Esophagus squamous epithelium (tissue), 5 donors: ENCODE data around the gene RSPO1. TPM values are rescaled to one million over a fixed set of nuclear protein-coding genes. Genes with fewer than 3 reads are reported as not detected.

Source experiments
- DNase-seq: peaks from one replicate; lab custom pipeline; 2025; lab: John Stamatoyannopoulos, UW
- H3K27ac ChIP-seq, 4 donors: fragments of 200-600 bp; sonication (generic); one replicate each; pipeline ENCODE4 v1.5.1; 2016 to 2019; ENCODE audit warnings: mild to moderate bottlenecking in 1 of 4
- H3K27me3 ChIP-seq, 4 donors: fragments of 200-600 bp; sonication (generic); 1 replicate in 3 of 4; 2 replicates in 1 of 4; pipeline versions ENCODE4 v1.5.1 to v1.6.0; 2017 to 2021; ENCODE audit warnings: antibody characterized with exemption in 1 of 4
- H3K36me3 ChIP-seq, 3 donors: fragments of 200-600 bp; sonication (generic); one replicate each; pipeline ENCODE4 v1.5.1; 2016 to 2019
- H3K4me1 ChIP-seq, 3 donors: fragments of 200-600 bp; sonication (generic); one replicate each; pipeline ENCODE4 v1.5.1; 2017 to 2019
- H3K4me3 ChIP-seq, 4 donors: fragments of 200-600 bp; sonication (generic); 1 replicate in 3 of 4; 2 replicates in 1 of 4; pipeline ENCODE4 v1.5.1; 2016 to 2019; ENCODE audit warnings: mild to moderate bottlenecking in 2 of 4, moderate library complexity in 1 of 4
- H3K9me3 ChIP-seq, 3 donors: fragments of 200-600 bp; sonication (generic); one replicate each; pipeline ENCODE4 v1.5.1; 2016 to 2019
- CTCF ChIP-seq, 6 experiments: fragments of 450-650 bp in 4 of 6; fragments of 200-600 bp in 2 of 6; sonication (generic) in 2 of 6; IDR thresholded peaks; one replicate each; pipeline ENCODE4 v1.5.1; 2016 to 2019; ENCODE audit warnings: antibody characterized with exemption in 6 of 6, mild to moderate bottlenecking in 4 of 6, moderate library complexity in 4 of 6
- POLR2A ChIP-seq, 4 donors: fragments of 450-650 bp; IDR thresholded peaks; one replicate each; pipeline ENCODE4 v1.6.1; 2017; ENCODE audit warnings: antibody characterized with exemption in 4 of 4, mild to moderate bottlenecking in 4 of 4, moderate library complexity in 3 of 4
- WGBS, 2 donors: methylation state at CpG; one replicate each; pipeline ENCODE4 v1.1.5; 2018; 5-methylcytosine and 5-hydroxymethylcytosine counted together
- intact Hi-C: fragments of 100-400 bp; cut with DNase I; formaldehyde crosslinking; loops from one replicate; pipeline ENCODE4 v1.15.0; 2022
- total RNA-seq, 4 donors: library from RNA; depleted of rRNA; stranded (reverse); fragments of >200 nt; gene quantifications; one replicate each; pipeline ENCODE4 v1.1.0, GENCODE V29; 2016
- donor health status: DM: yes; HTN: yes; CAD: no.

The RSPO1 gene
- total RNA-seq, 4 donors from 2014 or later = 0.49 to 6.1 (median 2.4) TPM

DNA sequence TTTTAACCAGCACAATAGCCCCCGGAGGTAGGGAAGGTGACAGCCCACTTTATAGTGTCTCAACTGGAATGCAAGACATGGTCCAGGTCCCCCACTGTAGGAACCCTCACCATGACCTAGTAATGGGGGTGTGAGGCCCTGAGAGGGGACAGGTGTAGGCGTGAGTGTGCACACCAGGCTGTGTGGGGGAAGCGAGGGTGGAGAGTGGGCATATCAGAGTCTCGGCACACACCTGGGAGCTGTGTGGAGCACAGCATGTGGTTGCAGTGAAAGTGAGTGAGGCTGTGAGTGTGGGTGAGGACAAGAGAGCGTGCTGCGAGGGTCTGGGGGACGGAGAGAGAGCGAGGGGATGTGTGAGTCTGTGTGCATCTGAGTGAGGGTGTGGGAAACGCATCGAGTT is 17.1 kb upstream of the RSPO1 start:
- H3K27me3 ChIP-seq = peaks cover 0 to 15% (median 0%) of the 10 kb centered on the region in 4 donors
- WGBS, 2 donors = 59 to 75% methylated on average over 9 to 10 of the region's 10 CpGs
- TF ChIP-seq CTCF (IDR thresholded peaks at IDR 0.05) (no peak), POLR2A (IDR thresholded peaks at IDR 0.05) (no peak)
- H3K27ac ChIP-seq = no peak overlapping the region
- no peaks in the 10 kb centered on the region for H3K36me3 ChIP-seq
- intact Hi-C loops = no loop called here
- no peak overlapping the region for H3K4me3 ChIP-seq
- H3K9me3 ChIP-seq = no peaks in the 10 kb centered on the region
- no peaks in the 10 kb centered on the region for H3K4me1 ChIP-seq
- no peak for DNase-seq

DNA sequence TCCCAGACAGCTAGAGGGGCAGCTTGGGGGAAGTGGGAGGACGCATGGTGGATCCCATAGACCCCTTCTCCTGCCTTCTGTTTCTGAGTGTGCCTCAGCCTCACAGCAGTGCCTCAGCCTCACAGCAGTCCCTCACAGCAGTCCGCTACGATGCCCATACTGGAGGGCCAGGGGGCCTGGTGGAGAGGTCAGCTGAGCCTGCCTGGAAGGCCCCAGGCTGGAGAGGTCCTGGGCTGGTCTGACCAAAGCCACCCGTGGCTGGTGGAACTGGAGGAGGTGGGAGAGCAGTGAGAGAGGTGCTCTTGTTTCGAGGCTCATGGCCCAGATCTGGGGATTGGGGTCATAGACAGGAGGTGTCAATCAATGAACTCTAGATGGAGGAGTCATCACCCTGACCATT is 16.0 kb upstream of the RSPO1 start:
- 86 to 100% methylated on average over 1 of the region's 5 CpGs for WGBS, 2 donors
- no peak for DNase-seq

GRCh38 chr1:37650173-37650572 is 15.5 kb upstream of the RSPO1 start:
- no peaks in the 10 kb centered on the region for H3K36me3 ChIP-seq
- no peak for TF ChIP-seq POLR2A (IDR thresholded peaks at IDR 0.05)
- DNase-seq = no peak
- no peak overlapping the region for H3K4me3 ChIP-seq
- no peaks in the 10 kb centered on the region for H3K9me3 ChIP-seq
- H3K27me3 ChIP-seq = peaks cover 0 to 24% (median 0%) of the 10 kb centered on the region in 4 donors
- H3K27ac ChIP-seq = no peak overlapping the region
- intact Hi-C loops = no loop called here
- 17 to 80% methylated on average over 1 of the region's 5 CpGs for WGBS, 2 donors
- H3K4me1 ChIP-seq = no peaks in the 10 kb centered on the region

More for the DNA sequence above, 16.0 kb upstream of the RSPO1 start:
- no peak overlapping the region for H3K4me3 ChIP-seq
- H3K27me3 ChIP-seq = peaks cover 0 to 19% (median 0%) of the 10 kb centered on the region in 4 donors
- H3K9me3 ChIP-seq = no peaks in the 10 kb centered on the region
- H3K4me1 ChIP-seq = no peaks in the 10 kb centered on the region
- H3K27ac ChIP-seq = no peak overlapping the region
- TF ChIP-seq CTCF (IDR thresholded peaks at IDR 0.05) (no peak), POLR2A (IDR thresholded peaks at IDR 0.05) (no peak)
- no peaks in the 10 kb centered on the region for H3K36me3 ChIP-seq
- intact Hi-C loops = no loop called here

DNA sequence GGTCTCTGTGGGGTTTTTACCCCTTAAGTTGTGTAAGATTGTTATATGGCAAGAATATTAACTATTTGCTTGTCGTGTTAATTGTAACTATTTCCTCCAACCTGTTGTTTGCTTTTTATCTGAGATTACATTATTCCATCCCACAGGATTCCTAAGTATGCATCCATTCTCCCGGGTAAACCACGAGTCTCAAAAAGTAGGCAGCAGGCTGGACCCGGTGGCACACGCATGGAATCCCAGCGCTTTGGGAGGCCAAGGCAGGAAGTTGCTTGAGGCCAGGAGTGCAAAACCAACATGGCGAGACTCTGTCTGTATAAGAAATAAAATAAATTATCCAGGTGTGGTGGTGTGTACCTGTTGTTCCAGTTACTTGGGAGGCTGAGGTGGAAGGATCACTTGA is 12.6 kb upstream of the RSPO1 start:
- no peak for TF ChIP-seq POLR2A (IDR thresholded peaks at IDR 0.05)
- TF ChIP-seq CTCF (IDR thresholded peaks at IDR 0.05) = no peak
- no peak for DNase-seq
- H3K27me3 ChIP-seq = peaks cover 0 to 41% (median 0%) of the 10 kb centered on the region in 4 donors
- H3K4me3 ChIP-seq = no peak overlapping the region
- intact Hi-C loops = no loop called here
- no peaks in the 10 kb centered on the region for H3K4me1 ChIP-seq
- peaks cover 0 to 3% (median 0%) of the 10 kb centered on the region in 3 donors for H3K9me3 ChIP-seq
- no peak overlapping the region for H3K27ac ChIP-seq
- H3K36me3 ChIP-seq = no peaks in the 10 kb centered on the region
- WGBS, 2 donors = 81 to 89% methylated on average over 7 of the region's 7 CpGs

- H3K27me3 ChIP-seq = peaks cover 0 to 85% (median 0%) of the 10 kb centered on the region in 4 donors
- WGBS, 2 donors = 85 to 88% methylated on average over 1 of the region's 1 CpG
Measured at GRCh38 chr1:37641059-37641458, 6.4 kb upstream of the RSPO1 start.

More at GRCh38 chr1:37641059-37641458, 6.4 kb upstream of the RSPO1 start:
- peaks cover 0 to 11% (median 0%) of the 10 kb centered on the region in 3 donors for H3K9me3 ChIP-seq
- no peak overlapping the region for H3K4me3 ChIP-seq
- TF ChIP-seq CTCF (IDR thresholded peaks at IDR 0.05) (no peak), POLR2A (IDR thresholded peaks at IDR 0.05) (no peak)
- intact Hi-C loops = no loop called here
- no peaks in the 10 kb centered on the region for H3K4me1 ChIP-seq
- no peaks in the 10 kb centered on the region for H3K36me3 ChIP-seq
- H3K27ac ChIP-seq = no peak overlapping the region
- DNase-seq = no peak
